ENCODE measurements around the gene SPATA19.

SPATA19 gene

DNA sequence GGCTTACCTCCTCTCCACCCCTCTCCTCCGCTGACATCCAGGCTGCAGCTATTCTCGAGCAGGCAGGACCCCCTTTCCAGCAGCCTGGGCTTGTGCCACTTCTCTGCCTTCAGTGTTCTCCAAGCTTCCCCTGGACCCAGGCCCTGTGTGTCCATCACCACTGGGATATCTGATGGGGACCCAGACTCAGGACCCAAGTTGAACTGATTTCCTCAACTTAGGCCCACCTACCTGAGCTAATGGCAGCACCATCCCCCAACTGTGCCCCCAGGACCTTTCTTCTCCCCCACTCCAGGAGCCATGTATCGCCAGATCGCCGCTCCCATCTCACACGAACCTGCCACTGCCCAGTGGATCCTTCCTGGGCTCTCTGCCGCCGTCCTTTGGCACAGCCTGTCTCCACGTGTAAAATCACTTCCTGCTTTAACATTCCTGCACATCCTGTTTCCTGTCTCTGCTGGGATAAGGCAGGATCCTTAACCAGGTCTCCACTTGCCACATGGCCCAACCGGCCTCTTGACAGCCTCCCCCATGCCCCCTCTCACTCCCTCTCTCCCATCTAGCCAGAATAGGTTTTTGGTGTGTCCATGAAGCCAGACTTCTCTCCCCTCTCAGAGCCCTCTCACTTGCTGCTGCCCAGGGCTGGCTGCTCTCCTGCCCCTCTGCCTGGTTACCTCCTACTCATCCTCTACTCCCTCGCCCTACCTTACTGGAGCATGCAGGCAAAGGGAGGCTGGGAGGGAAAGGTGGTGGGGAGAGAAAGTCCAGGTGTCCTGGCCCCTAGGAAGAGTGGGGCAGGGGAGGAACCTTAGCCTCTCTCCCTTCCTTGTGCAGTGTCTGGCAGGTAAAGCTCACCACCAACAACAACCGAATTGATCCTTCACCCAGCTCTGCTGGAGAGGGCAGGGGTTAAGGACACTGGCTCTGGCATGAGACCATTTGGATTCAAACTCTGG is 9.4 kb downstream of the SPATA19 start:
- WGBS, 2 experiments (ENCODE audit: insufficient coverage in 2 of 2), result 78 to 87% methylated on average over 11 of the region's 12 CpGs
- H3K4me3 ChIP-seq (ENCODE audit: extremely low read depth, insufficient read depth, low read length, poor library complexity, severe bottlenecking), result no peak overlapping the region
- peaks cover 8% of the 10 kb centered on the region for H3K9me3 ChIP-seq (ENCODE audit: control insufficient read depth, low read length)
- H3K27ac ChIP-seq (ENCODE audit: low read depth, low read length, severe bottlenecking), result no peak overlapping the region
- no peaks in the 10 kb centered on the region for H3K36me3 ChIP-seq (ENCODE audit: control insufficient read depth, insufficient read depth, low read length)
- no peaks in the 10 kb centered on the region for H3K4me1 ChIP-seq (ENCODE audit: control insufficient read depth, insufficient read depth, low read length, poor library complexity, severe bottlenecking)

DNA sequence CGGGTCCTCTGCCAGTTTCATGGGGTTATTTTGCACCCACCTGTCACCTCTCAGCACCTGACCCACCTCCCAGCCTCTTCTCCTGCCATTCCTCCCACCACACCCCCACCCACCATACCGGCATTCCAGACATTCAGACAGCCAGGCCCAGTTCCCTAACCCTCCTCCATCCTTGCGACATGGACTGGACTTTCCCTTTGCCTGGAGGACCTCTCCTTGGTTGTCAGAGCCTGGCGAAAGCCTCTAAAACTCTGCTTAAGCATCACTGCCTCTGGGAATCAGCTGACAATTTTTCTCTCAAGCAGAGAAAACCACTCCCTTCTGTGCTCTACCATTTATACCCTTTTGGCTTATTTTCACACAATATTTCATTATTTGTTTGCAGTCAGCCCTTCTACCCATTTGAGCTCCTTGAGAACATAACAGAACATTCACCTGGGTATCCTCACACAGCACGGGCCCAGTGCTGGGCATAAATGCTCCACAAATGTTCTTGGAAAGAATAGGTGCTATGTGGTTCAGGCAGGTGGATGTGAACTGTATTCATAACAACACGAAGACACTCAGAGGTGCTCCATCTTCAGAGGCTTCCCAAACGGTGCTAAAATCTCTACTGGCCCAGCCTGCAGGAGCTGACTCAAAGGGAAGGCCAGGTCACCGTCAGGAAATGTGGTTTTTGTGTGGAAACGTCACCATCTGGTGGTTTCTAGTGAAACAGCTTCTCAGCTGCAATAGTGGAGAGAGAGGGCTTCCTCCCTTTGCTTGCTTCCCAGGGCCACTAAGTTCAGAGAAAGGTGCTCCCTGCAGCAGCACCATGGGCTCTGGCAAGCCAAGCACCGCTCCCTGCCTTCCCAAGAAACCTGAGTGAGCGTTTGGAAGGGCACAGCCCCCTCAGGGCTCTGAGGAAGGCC is 10.4 kb downstream of the SPATA19 start:
- Histone ChIP-seq H3K9me3 (ENCODE audit: control insufficient read depth, low read length) (peaks cover 8% of the 10 kb centered on the region), H3K36me3 (ENCODE audit: control insufficient read depth, insufficient read depth, low read length) (no peaks in the 10 kb centered on the region), H3K27ac (ENCODE audit: low read depth, low read length, severe bottlenecking) (no peak overlapping the region), H3K4me1 (ENCODE audit: control insufficient read depth, insufficient read depth, low read length, poor library complexity, severe bottlenecking) (no peaks in the 10 kb centered on the region), H3K4me3 (ENCODE audit: extremely low read depth, insufficient read depth, low read length, poor library complexity, severe bottlenecking) (no peak overlapping the region)
- 39 to 64% methylated on average over 9 to 10 of the region's 11 CpGs for WGBS, 2 experiments (ENCODE audit: insufficient coverage in 2 of 2)

DNA sequence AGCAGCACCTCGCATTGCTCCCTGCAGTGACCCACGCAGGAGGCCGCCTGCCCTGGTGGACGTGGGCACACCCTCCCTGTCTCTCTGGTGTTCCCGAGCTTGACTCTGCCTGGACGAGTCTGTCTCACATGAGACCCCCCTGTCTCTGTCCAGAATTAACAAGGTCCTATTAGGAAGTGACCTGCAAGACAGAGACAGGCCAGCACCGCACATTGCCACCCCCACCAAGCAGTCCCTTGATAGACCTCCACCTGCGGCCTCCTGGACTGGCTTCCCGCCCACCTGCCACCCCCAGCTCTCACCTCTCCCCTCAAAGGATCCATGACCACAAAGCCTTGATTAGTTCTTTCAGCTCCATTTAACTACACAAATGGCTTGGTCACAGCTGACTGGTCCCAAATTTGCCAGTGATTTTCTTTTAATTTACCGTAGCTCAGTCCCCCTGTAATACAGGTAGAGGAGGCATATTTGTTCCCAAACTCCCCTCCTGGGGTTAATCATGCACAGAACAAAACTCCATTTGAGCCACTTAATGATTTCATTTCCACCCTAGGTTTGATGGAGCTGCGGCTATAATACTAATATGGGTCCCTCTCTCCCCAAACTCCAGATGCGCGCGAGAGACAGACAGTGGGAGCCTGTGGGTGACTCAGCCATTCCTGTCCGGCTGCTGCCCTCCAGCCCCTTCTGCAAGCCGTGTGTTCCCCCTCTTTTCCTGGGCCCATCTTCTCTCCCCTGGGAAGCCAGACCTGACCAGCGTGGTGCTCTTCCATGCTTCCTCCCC is 11.2 kb downstream of the SPATA19 start:
- H3K9me3 ChIP-seq (ENCODE audit: control insufficient read depth, low read length), result peaks cover 8% of the 10 kb centered on the region
- WGBS, 2 experiments (ENCODE audit: insufficient coverage in 2 of 2), result 93 to 96% methylated on average over 16 to 17 of the region's 17 CpGs
- no peak overlapping the region for H3K4me3 ChIP-seq (ENCODE audit: extremely low read depth, insufficient read depth, low read length, poor library complexity, severe bottlenecking)
- H3K36me3 ChIP-seq (ENCODE audit: control insufficient read depth, insufficient read depth, low read length), result no peaks in the 10 kb centered on the region
- H3K27ac ChIP-seq (ENCODE audit: low read depth, low read length, severe bottlenecking), result no peak overlapping the region
- no peaks in the 10 kb centered on the region for H3K4me1 ChIP-seq (ENCODE audit: control insufficient read depth, insufficient read depth, low read length, poor library complexity, severe bottlenecking)

DNA sequence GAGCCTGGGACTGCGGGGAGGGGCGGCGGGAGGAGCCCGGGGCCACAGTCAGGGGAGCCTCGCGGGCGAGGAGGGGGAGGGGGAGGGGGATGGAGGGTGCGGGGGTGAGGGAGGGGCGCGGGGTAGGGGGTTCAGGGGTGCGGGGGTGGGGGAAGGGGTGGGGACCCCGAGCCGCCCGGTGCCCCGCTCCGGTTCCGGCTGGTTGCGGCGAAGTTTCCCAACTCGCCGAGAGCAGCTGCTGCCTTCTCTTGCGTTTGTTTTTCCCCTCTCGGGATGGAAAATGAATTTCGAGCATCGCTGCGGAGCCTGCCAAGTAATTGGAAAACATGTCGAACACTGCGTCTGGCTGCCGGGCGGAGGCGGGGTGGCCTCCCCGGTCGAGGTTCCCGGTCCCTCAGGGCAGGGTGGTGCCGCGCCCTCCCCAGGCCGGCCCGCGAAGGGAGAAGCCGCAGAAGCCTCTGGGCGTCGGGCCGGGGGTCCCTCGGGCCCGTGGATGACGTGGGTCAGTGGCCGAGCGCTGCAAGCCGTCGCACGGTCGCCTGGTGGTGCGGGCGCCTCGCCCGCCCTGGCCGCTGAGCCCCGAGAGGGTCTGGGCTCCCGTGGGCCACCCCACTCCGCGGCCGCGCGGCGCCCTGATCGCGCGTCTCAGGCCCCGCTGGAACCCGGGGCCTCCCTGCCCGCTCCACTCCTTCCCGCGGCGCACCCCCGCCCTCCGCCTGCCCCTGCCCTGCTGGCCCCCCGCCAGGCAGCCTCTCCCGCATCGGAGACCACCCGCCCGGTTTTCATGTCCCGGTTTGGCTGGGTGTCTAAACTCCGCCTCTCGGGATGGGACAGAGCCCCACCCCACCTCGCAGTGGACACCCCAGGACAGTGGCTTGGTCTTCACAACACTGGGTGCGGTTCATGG is 12.1 kb downstream of the SPATA19 start:
- Histone ChIP-seq H3K4me1 (ENCODE audit: control insufficient read depth, insufficient read depth, low read length, poor library complexity, severe bottlenecking) (no peaks in the 10 kb centered on the region), H3K9me3 (ENCODE audit: control insufficient read depth, low read length) (peaks cover 8% of the 10 kb centered on the region), H3K4me3 (ENCODE audit: extremely low read depth, insufficient read depth, low read length, poor library complexity, severe bottlenecking) (no peak overlapping the region), H3K36me3 (ENCODE audit: control insufficient read depth, insufficient read depth, low read length) (no peaks in the 10 kb centered on the region), H3K27ac (ENCODE audit: low read depth, low read length, severe bottlenecking) (no peak overlapping the region)
- 97% methylated on average over 61 to 73 of the region's 86 CpGs for WGBS, 2 experiments (ENCODE audit: insufficient coverage in 2 of 2)

DNA sequence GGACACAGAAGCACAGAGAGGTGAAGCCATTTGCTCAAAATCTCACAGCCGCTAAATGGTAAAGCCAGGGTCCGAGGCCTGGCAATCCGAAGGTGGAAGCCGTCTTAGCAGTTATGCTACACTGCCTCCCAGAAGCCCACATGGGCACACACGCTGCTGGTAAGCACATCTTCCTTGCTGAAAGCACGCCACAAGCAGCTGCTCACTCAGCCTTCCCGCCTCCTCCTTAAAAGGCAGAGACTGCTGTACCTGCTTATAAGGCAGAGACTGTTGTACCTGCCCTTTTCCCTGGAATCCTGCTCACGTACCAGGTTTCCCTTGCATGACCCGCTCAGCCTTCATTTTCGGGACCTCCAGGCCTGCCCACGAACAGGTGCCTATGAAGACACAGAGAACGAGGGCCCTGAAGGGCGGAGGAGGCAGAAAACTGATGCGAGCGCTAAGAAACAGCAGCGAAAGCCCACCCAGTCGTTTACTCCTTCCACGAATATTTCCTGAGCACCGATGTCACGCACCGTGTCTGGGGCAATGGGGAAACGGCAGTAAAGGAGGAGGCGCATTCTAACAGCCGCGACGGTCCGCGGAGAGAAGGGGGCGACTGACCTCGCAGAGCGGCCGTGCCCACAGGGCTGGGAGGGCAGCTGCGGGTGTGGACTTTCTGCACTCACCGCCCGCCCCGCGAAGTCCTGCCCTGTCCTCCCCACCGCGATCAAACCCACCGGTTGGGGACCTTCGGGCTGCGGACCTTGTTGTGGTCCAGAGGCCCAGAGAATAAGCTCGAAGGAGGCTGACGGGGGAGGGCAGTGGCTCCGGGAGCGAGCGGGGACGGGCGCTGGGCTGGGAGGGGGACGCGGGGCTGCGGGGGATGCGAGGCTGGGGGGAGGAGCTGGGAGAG is 13.0 kb downstream of the SPATA19 start:
- 93 to 95% methylated on average over 42 to 48 of the region's 53 CpGs for WGBS, 2 experiments (ENCODE audit: insufficient coverage in 2 of 2)

DNA sequence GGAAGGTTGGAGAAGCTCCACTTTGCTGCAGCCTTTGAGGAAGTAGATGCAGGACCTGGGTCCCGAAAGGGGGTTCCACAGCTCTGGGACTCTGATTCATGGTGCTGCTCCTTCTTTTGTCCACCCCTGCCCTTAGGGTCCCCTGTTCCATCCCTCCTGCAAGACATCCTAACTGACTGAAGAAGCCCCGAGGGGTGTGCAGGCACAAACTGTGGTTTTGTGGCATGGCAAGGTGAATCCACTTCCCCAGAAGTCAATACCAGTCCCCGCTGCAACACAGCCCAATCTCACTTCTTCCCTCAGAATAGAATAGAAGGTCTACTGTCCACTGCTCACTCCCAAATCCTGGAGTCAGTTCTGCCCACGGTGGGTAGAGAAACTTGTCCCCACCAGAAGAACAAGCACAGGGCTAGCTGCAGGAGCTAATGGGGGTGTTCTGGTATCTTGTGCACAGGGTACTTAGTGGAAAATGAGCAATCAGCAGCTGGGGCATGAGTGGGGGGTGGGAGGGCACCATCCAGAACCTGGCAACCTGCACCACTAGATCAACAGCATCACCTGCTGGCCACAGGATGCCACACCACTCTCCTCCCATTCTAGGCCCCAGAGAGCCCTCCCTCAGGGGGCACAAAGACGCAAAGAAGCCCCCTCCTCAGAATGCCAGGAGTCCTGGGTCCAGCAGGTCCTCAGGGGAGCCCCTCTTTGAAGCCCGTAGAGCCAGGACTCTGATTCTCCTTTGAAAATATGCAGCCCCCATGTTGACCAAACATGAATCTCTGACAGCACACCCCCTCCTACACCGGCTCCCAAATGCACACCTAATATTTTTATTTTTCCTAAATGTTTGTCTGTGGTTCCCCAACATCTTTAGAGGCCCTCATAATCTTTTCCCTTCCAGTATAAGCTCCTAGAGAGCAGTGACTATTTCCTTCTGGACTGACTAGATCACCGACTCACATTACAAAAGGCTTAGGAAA is 14.1 kb downstream of the SPATA19 start:
- no peak overlapping the region for H3K27ac ChIP-seq (ENCODE audit: low read depth, low read length, severe bottlenecking)
- H3K4me3 ChIP-seq (ENCODE audit: extremely low read depth, insufficient read depth, low read length, poor library complexity, severe bottlenecking), result no peak overlapping the region
- no peaks in the 10 kb centered on the region for H3K9me3 ChIP-seq (ENCODE audit: control insufficient read depth, low read length)
- no peaks in the 10 kb centered on the region for H3K36me3 ChIP-seq (ENCODE audit: control insufficient read depth, insufficient read depth, low read length)
- WGBS, 2 experiments (ENCODE audit: insufficient coverage in 2 of 2), result 56 to 85% methylated on average over 2 to 5 of the region's 8 CpGs
- H3K4me1 ChIP-seq (ENCODE audit: control insufficient read depth, insufficient read depth, low read length, poor library complexity, severe bottlenecking), result no peaks in the 10 kb centered on the region

More for the DNA sequence above, 13.0 kb downstream of the SPATA19 start:
- H3K4me1 ChIP-seq (ENCODE audit: control insufficient read depth, insufficient read depth, low read length, poor library complexity, severe bottlenecking), result no peaks in the 10 kb centered on the region
- H3K9me3 ChIP-seq (ENCODE audit: control insufficient read depth, low read length), result peaks cover 5% of the 10 kb centered on the region
- no peak overlapping the region for H3K4me3 ChIP-seq (ENCODE audit: extremely low read depth, insufficient read depth, low read length, poor library complexity, severe bottlenecking)
- no peak overlapping the region for H3K27ac ChIP-seq (ENCODE audit: low read depth, low read length, severe bottlenecking)
- no peaks in the 10 kb centered on the region for H3K36me3 ChIP-seq (ENCODE audit: control insufficient read depth, insufficient read depth, low read length)

DNA sequence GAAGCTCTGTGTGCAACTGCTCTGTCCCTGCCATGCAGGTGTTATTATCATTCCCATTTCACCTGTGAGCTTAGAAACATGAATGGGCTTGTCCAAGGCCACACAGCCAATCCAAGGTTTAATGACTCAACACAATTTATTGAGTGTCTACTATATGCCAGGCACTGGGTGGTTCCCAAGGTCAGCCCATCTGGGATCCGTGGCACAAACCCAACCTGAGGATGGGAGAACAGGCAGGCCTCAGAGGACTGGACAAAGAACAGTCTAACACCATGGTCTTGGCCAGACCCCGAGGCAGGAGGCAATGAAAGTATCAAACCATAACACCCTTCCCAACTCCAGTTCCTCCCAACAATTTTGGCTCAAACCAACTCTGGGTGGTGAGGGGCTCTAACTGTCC is 15.7 kb downstream of the SPATA19 start:
- 92 to 100% methylated on average over 1 to 2 of the region's 2 CpGs for WGBS, 2 experiments (ENCODE audit: insufficient coverage in 2 of 2)
- Histone ChIP-seq H3K36me3 (ENCODE audit: control insufficient read depth, insufficient read depth, low read length) (no peaks in the 10 kb centered on the region), H3K27ac (ENCODE audit: low read depth, low read length, severe bottlenecking) (no peak overlapping the region), H3K4me3 (ENCODE audit: extremely low read depth, insufficient read depth, low read length, poor library complexity, severe bottlenecking) (no peak overlapping the region), H3K4me1 (ENCODE audit: control insufficient read depth, insufficient read depth, low read length, poor library complexity, severe bottlenecking) (no peaks in the 10 kb centered on the region), H3K9me3 (ENCODE audit: control insufficient read depth, low read length) (no peaks in the 10 kb centered on the region)

DNA sequence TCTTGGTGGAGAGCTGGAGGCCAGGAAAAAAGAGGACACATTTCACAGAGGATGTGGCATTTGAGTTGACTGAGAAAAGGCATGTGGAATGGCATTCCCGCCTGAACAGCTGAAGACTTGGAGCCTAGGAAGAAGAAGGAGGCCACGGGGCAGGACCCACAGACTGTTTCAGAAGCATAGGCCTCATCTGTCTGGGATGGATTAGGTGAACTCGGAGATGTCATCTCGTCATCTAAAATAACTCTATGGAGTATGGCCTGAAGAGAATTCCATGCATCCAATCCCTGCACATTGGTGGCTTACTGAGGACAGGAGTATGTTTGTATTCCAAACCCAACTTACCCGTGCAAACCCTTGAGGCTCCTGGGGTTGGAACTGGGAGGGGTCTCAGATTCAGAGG is 16.4 kb downstream of the SPATA19 start:
- no peaks in the 10 kb centered on the region for H3K4me1 ChIP-seq (ENCODE audit: control insufficient read depth, insufficient read depth, low read length, poor library complexity, severe bottlenecking)
- no peaks in the 10 kb centered on the region for H3K36me3 ChIP-seq (ENCODE audit: control insufficient read depth, insufficient read depth, low read length)
- H3K27ac ChIP-seq (ENCODE audit: low read depth, low read length, severe bottlenecking), result no peak overlapping the region
- H3K4me3 ChIP-seq (ENCODE audit: extremely low read depth, insufficient read depth, low read length, poor library complexity, severe bottlenecking), result no peak overlapping the region
- WGBS, 2 experiments (ENCODE audit: insufficient coverage in 2 of 2), result 88 to 91% methylated on average over 3 to 4 of the region's 5 CpGs
- no peaks in the 10 kb centered on the region for H3K9me3 ChIP-seq (ENCODE audit: control insufficient read depth, low read length)
